HepG2 (cell line): ENCODE data around the gene LZTR1. TPM values are rescaled to one million over a fixed set of nuclear protein-coding genes. Genes with fewer than 3 reads are reported as not detected.

Source experiments
- AHR ChIP-seq: IDR thresholded peaks from 2 replicates; pipeline ENCODE4 v1.6.1; 2018; ENCODE audit warnings: missing genetic modification reagents, missing compliant biosample characterization
- FOXJ3 ChIP-seq: sonication (generic); formaldehyde crosslinking; IDR thresholded peaks from 2 replicates; pipeline ENCODE4 v1.4.0; 2020; ENCODE audit warnings: missing genetic modification reagents, mild to moderate bottlenecking, borderline replicate concordance
- FOXM1 ChIP-seq: sonication (generic); formaldehyde crosslinking; IDR thresholded peaks from 2 replicates; pipeline ENCODE4 v1.5.0; 2020; ENCODE audit warnings: missing genetic modification reagents
- FOXO1 ChIP-seq: sonication (generic); formaldehyde crosslinking; IDR thresholded peaks from 2 replicates; pipeline ENCODE4 v1.4.0; 2020; ENCODE audit warnings: missing genetic modification reagents
- HOXD1 ChIP-seq: sonication (generic); formaldehyde crosslinking; IDR thresholded peaks from 2 replicates; pipeline ENCODE4 v1.5.0; 2020; ENCODE audit warnings: missing genetic modification reagents
- KDM2A ChIP-seq: sonication (generic); formaldehyde crosslinking; IDR thresholded peaks from 2 replicates; pipeline ENCODE4 v1.4.0; 2020; ENCODE audit warnings: low read depth, missing genetic modification reagents, borderline replicate concordance
- KLF13 ChIP-seq: sonication (generic); formaldehyde crosslinking; IDR thresholded peaks from 2 replicates; pipeline ENCODE4 v1.4.0; 2020; ENCODE audit warnings: mild to moderate bottlenecking, missing genetic modification reagents
- MAFG ChIP-seq: sonication (generic); formaldehyde crosslinking; IDR thresholded peaks from 2 replicates; pipeline ENCODE4 v1.5.1; 2020; ENCODE audit warnings: mild to moderate bottlenecking, missing genetic modification reagents
- MIER3 ChIP-seq: IDR thresholded peaks from 2 replicates; pipeline ENCODE4 v1.6.1; 2016; ENCODE audit warnings: missing compliant biosample characterization, borderline replicate concordance
- NR2C2 ChIP-seq: sonication (generic); formaldehyde crosslinking; IDR thresholded peaks from 2 replicates; pipeline ENCODE4 v1.4.0; 2020; ENCODE audit warnings: missing genetic modification reagents, mild to moderate bottlenecking, moderate library complexity, borderline replicate concordance
- NR2F2 ChIP-seq: IDR thresholded peaks from 2 replicates; pipeline ENCODE4 v1.6.1; 2012; ENCODE audit warnings: low read depth, inconsistent platforms, borderline replicate concordance
- RFX1 ChIP-seq: fragments of 450-650 bp; IDR thresholded peaks from 2 replicates; pipeline ENCODE4 v1.6.1; 2017
- RFX5 ChIP-seq: IDR thresholded peaks from 2 replicates; pipeline ENCODE4 v1.6.1; 2011; ENCODE audit warnings: low read depth, low read length, improper control_type of control experiment
- SMAD3 ChIP-seq: sonication (generic); formaldehyde crosslinking; IDR thresholded peaks from 2 replicates; pipeline ENCODE4 v1.4.0; 2020; ENCODE audit warnings: missing genetic modification reagents
- TEAD3 ChIP-seq: optimal IDR thresholded peaks from 2 replicates; pipeline ENCODE3; 2016; ENCODE audit warnings: borderline replicate concordance
- ZFP36L2 ChIP-seq: sonication (generic); formaldehyde crosslinking; IDR thresholded peaks from 2 replicates; pipeline ENCODE4 v1.4.0; 2020; ENCODE audit warnings: missing genetic modification reagents
- ZNF121 ChIP-seq: sonication (generic); formaldehyde crosslinking; IDR thresholded peaks from 2 replicates; pipeline ENCODE4 v1.5.0; 2020; ENCODE audit warnings: mild to moderate bottlenecking, missing genetic modification reagents
- ZNF136 ChIP-seq: sonication (generic); formaldehyde crosslinking; IDR thresholded peaks from 2 replicates; pipeline ENCODE4 v1.8.1; 2022; ENCODE audit warnings: low read depth, mild to moderate bottlenecking, moderate library complexity, missing genetic modification reagents
- ZNF263 ChIP-seq: sonication (generic); formaldehyde crosslinking; IDR thresholded peaks from 2 replicates; pipeline ENCODE4 v1.4.0; 2020; ENCODE audit warnings: missing genetic modification reagents
- ZNF30 ChIP-seq: sonication (generic); formaldehyde crosslinking; IDR thresholded peaks from 2 replicates; pipeline ENCODE4 v1.5.0; 2020; ENCODE audit warnings: mild to moderate bottlenecking, missing genetic modification reagents
- ZNF510 ChIP-seq: sonication (generic); formaldehyde crosslinking; IDR thresholded peaks from 2 replicates; pipeline ENCODE4 v1.4.0; 2020; ENCODE audit warnings: low read depth, mild to moderate bottlenecking, missing genetic modification reagents
- ZNF703 ChIP-seq: sonication (generic); formaldehyde crosslinking; IDR thresholded peaks from 2 replicates; pipeline ENCODE4 v1.5.1; 2020; ENCODE audit warnings: missing genetic modification reagents, mild to moderate bottlenecking, moderate library complexity, borderline replicate concordance
- polyA plus RNA-seq, 8 experiments: library from polyadenylated mRNA; depleted of rRNA in 3 of 8; stranded (reverse) in 7 of 8; unstranded in 1 of 8; fragments of >200 nt; fragmentation: Illumina TruSeq in 4 of 8; extraction: Trizol in 4 of 8; gene quantifications; 2 replicates each; pipeline versions ENCODE4 v1.2.1 to v1.2.3, GENCODE V29; 2011 to 2016; ENCODE audit warnings: low read depth in 4 of 8, missing spikeins in 1 of 8, mixed read lengths in 1 of 8; ENCODE audit not compliant: insufficient read depth in 1 of 8
- total RNA-seq, 5 experiments: library from RNA; depleted of rRNA; stranded (reverse); fragments of >200 nt; fragmentation: Illumina TruSeq; extraction: Trizol; gene quantifications; 2 replicates each; pipeline ENCODE4 v1.2.3, GENCODE V29; 2016; ENCODE audit warnings: low read depth in 1 of 5
- TF ChIP-seq, protein P1 (sequence below): sonication (generic); formaldehyde crosslinking; IDR thresholded peaks from 2 replicates; pipeline ENCODE4 v1.4.0; 2020; ENCODE audit warnings: missing genetic modification reagents, mild to moderate bottlenecking, borderline replicate concordance
- TF ChIP-seq, protein P2 (sequence below): sonication (generic); formaldehyde crosslinking; IDR thresholded peaks from 2 replicates; pipeline ENCODE4 v1.5.0; 2020; ENCODE audit warnings: missing genetic modification reagents
- TF ChIP-seq, protein P3 (sequence below): sonication (generic); formaldehyde crosslinking; IDR thresholded peaks from 2 replicates; pipeline ENCODE4 v1.4.0; 2020; ENCODE audit warnings: missing genetic modification reagents, borderline replicate concordance
- TF ChIP-seq, protein P4 (sequence below): sonication (generic); formaldehyde crosslinking; IDR thresholded peaks from 2 replicates; pipeline ENCODE4 v1.4.0; 2020; ENCODE audit warnings: missing genetic modification reagents
- TF ChIP-seq, protein P5 (sequence below): sonication (generic); formaldehyde crosslinking; IDR thresholded peaks from 2 replicates; pipeline ENCODE4 v1.4.0; 2020; ENCODE audit warnings: missing genetic modification reagents

LZTR1 gene
- total and polyA plus RNA-seq, 2 of the 13 experiments (the other 11 are each of a cell fraction or from before 2014, with no cell fraction given) = 21.8 to 22.4 TPM

DNA sequence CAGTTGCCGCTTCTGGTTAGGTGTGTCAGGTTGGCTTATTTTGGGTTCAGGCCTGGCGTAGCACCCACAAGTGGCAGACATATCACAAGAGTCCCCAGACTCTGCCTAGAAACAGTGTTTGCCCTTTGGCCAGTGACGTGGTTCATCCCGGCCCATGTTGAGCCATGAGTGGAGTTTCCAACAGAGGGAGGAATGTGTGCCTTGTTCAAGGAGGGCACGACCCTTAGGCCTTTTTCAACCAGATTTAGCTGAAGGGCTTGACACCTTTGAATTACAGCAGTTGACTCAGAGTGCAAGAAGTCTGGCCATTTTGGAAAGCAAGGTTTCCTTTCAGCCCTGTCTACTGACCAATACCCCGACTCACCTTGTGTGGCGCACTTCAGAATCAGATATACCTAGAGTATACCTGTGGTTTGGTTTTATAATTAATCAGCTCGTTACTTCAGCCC, 30.1 kb upstream of the LZTR1 start (continued):
- no peak for TF ChIP-seq ZNF703
- TF ChIP-seq ZNF510 (CRISPR knock-in tag) = peak; percentile 72; the same call in 1 of the 2 replicates
- TF ChIP-seq, protein P1, sequence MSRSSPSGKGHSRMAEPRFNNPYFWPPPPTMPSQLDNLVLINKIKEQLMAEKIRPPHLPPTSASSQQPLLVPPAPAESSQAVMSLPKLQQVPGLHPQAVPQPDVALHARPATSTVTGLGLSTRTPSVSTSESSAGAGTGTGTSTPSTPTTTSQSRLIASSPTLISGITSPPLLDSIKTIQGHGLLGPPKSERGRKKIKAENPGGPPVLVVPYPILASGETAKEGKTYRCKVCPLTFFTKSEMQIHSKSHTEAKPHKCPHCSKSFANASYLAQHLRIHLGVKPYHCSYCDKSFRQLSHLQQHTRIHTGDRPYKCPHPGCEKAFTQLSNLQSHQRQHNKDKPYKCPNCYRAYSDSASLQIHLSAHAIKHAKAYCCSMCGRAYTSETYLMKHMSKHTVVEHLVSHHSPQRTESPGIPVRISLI (CRISPR knock-in tag) = no peak
- TF ChIP-seq HOXD1 = no peak
- TF ChIP-seq KLF13 = no peak
- no peak for TF ChIP-seq ZNF121
- peak; percentile 56 for TF ChIP-seq NR2C2 (CRISPR knock-in tag)
- peak; percentile 33; the same call in 1 of the 2 replicates for TF ChIP-seq FOXJ3
- TF ChIP-seq AHR (CRISPR knock-in tag) = no peak
- TF ChIP-seq, protein P2, sequence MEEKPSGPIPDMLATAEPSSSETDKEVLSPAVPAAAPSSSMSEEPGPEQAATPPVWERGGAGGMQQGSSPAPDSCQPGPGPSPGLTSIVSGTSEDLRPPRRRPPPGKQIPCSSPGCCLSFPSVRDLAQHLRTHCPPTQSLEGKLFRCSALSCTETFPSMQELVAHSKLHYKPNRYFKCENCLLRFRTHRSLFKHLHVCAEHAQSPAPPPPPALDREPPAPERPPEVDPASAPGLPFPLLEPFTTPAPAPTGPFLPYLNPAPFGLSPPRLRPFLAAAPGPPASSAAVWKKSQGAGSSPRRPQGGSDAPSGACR = no peak
- TF ChIP-seq ZNF30 (CRISPR knock-in tag) = no peak
- no peak for TF ChIP-seq FOXO1 (CRISPR knock-in tag)
- TF ChIP-seq, protein P3, sequence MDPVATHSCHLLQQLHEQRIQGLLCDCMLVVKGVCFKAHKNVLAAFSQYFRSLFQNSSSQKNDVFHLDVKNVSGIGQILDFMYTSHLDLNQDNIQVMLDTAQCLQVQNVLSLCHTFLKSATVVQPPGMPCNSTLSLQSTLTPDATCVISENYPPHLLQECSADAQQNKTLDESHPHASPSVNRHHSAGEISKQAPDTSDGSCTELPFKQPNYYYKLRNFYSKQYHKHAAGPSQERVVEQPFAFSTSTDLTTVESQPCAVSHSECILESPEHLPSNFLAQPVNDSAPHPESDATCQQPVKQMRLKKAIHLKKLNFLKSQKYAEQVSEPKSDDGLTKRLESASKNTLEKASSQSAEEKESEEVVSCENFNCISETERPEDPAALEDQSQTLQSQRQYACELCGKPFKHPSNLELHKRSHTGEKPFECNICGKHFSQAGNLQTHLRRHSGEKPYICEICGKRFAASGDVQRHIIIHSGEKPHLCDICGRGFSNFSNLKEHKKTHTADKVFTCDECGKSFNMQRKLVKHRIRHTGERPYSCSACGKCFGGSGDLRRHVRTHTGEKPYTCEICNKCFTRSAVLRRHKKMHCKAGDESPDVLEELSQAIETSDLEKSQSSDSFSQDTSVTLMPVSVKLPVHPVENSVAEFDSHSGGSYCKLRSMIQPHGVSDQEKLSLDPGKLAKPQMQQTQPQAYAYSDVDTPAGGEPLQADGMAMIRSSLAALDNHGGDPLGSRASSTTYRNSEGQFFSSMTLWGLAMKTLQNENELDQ (CRISPR knock-in tag) = no peak
- no peak for TF ChIP-seq MIER3 (CRISPR knock-in tag)
- TF ChIP-seq, protein P4, sequence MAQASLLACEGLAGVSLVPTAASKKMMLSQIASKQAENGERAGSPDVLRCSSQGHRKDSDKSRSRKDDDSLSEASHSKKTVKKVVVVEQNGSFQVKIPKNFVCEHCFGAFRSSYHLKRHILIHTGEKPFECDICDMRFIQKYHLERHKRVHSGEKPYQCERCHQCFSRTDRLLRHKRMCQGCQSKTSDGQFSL (CRISPR knock-in tag) = no peak
- no peak for TF ChIP-seq ZFP36L2 (CRISPR knock-in tag)
- TF ChIP-seq FOXM1 (CRISPR knock-in tag) = no peak
- TF ChIP-seq TEAD3 (CRISPR knock-in tag) = peak; percentile 49
- TF ChIP-seq NR2F2 = peak; percentile 47; the same call in 1 of the 2 replicates
- no peak for TF ChIP-seq MAFG
- TF ChIP-seq ZNF263 (CRISPR knock-in tag) = 0 out of 2 replicates have a peak, but pooled peaks have one; percentile 54
- peak; percentile 94 for TF ChIP-seq RFX5
- TF ChIP-seq, protein P5, sequence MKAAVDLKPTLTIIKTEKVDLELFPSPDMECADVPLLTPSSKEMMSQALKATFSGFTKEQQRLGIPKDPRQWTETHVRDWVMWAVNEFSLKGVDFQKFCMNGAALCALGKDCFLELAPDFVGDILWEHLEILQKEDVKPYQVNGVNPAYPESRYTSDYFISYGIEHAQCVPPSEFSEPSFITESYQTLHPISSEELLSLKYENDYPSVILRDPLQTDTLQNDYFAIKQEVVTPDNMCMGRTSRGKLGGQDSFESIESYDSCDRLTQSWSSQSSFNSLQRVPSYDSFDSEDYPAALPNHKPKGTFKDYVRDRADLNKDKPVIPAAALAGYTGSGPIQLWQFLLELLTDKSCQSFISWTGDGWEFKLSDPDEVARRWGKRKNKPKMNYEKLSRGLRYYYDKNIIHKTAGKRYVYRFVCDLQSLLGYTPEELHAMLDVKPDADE (CRISPR knock-in tag) = 0 out of 2 replicates have a peak, but pooled peaks have one; percentile 72
- no peak for TF ChIP-seq ZNF136 (CRISPR knock-in tag)
- TF ChIP-seq KDM2A = no peak
- no peak for TF ChIP-seq RFX1
- TF ChIP-seq SMAD3 (CRISPR knock-in tag) = 0 out of 2 replicates have a peak, but pooled peaks have one; percentile 2
